ENCODE measurements around the gene ACBD6.

Gene ACBD6

DNA sequence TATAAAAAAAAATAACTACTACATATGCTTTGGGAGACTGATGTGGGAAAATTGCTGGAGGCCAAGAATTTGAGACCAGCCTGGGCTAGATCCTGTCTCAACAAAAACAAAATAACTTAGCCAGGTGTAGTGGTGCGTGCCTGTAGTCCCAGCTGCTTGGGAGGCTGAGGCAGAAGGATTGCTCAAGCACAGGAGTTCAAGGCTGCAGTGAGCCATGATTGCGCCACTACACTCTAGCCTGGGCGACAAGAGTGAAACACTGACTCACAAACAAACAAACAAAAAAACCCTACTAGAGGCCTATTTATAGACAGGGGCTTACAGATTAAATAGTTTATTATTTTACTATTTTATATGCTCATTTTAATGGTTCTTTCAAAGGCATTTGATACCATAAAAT is 192.3 kb downstream of the ACBD6 start:
- DNase-seq (ENCODE audit: low read depth), result no peak
- H3K4me3 ChIP-seq (ENCODE audit: low read depth, low read length), result no peak overlapping the region
- TF ChIP-seq CTCF (IDR thresholded peaks at IDR 0.05; ENCODE audit: low read depth, low read length, missing control alignments), result no peak

DNA sequence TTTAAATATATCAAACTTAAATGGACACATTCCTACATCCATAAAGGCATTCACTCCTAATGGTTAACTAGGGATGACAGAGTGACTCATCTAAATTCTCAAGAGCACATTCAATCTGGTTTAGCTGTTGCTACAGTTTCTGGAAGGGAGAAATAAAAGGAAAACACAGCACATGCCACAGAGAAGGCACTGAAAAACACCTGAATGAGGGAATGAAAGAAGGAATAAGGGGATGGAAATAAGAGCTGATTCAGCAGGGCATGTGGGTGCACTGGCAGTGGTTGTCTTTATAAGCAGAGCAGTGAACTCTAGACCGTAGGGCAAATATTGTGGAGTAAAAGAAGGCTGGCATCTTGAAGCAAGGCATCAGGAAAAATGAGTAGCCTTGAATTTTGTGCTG is 193.0 kb downstream of the ACBD6 start:
- no peak overlapping the region for H3K4me3 ChIP-seq (ENCODE audit: low read depth, low read length)
- no peak for DNase-seq (ENCODE audit: low read depth)
- no peak for TF ChIP-seq CTCF (IDR thresholded peaks at IDR 0.05; ENCODE audit: low read depth, low read length, missing control alignments)

GRCh38 chr1:180301135-180301742 is 201.1 kb downstream of the ACBD6 start:
- no peak for DNase-seq (ENCODE audit: low read depth)
- no peak overlapping the region for H3K4me3 ChIP-seq (ENCODE audit: low read depth, low read length)
- TF ChIP-seq CTCF (IDR thresholded peaks at IDR 0.05; ENCODE audit: low read depth, low read length, missing control alignments), result no peak

DNA sequence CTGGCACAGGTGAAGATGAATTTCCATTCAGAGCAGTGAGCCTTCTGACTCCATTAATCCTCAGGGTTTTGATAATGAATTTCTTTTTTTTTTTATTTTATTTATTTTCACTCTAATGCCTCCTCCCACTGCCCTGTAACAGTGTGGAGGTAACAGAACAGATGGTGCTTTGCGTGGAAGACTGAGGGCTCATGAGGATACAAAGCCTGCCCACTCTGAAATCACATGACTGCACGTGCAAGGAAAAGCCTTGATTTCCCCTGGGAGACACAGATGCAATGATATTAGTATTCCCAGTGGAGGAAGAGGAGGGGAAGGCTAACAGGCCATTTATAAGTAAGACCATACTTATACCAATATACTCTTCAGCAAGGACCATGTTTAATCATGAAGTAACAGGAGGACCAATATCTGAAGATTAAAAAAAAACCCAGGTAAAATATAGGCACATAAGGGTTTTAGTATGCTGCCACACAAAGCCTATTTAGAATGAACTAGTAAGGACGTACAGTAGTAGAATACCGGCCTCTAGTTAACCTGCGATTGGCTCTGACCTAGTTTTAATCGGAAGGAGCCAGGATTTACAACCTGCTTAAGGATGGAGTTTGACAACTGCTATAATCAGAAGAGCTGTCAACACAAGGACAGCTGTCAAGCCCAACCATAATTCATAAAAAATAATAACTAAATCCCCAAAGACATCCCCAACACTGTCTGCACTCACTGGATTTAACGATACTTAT is 202.7 kb downstream of the ACBD6 start:
- no peak for DNase-seq (ENCODE audit: low read depth)
- TF ChIP-seq CTCF (IDR thresholded peaks at IDR 0.05; ENCODE audit: low read depth, low read length, missing control alignments), result no peak

DNA sequence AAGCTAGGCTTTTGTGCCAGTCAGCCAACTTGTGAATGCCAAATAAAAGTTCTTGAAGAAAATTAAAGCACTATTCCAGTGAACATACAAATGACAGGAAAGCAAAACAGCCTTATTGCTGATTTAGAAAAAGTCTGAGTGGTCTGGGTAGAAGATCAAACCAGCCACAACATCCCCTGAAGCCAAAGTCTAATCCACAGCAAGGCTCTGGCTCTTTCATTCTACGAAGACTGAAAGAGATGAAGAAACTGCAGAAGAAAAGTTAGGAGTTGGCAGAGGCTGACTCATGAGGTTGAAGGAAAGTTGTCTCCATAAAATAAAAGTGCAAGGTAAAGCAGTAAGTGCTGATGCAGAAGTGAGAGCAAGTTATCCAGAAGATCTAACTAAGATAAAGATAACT is 206.4 kb downstream of the ACBD6 start:
- no peak overlapping the region for H3K4me3 ChIP-seq (ENCODE audit: low read depth, low read length)
- TF ChIP-seq CTCF (IDR thresholded peaks at IDR 0.05; ENCODE audit: low read depth, low read length, missing control alignments), result no peak
- DNase-seq (ENCODE audit: low read depth), result no peak

More for the DNA sequence above, 202.7 kb downstream of the ACBD6 start:
- no peak overlapping the region for H3K4me3 ChIP-seq (ENCODE audit: low read depth, low read length)

DNA sequence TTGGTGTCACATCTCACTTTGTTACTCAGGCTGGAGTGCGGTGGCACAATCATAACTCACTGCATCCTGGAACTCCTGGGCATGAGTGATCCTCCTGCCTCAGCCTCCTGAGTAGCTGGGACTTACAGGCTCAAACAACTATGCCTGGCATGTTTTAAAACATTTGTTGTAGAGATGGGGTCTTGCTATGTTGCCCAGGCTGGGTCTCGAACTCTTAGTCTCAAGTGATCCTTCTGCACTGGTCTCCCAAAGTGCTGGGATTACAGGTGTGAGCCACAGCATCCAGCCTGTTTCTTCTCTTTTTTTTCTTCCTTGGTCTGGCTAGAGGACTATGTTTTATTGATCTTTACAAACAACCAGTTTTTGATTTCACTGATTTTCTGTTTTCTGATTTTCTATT is 207.7 kb downstream of the ACBD6 start:
- no peak overlapping the region for H3K4me3 ChIP-seq (ENCODE audit: low read depth, low read length)
- no peak for TF ChIP-seq CTCF (IDR thresholded peaks at IDR 0.05; ENCODE audit: low read depth, low read length, missing control alignments)
- no peak for DNase-seq (ENCODE audit: low read depth)

- no peak for DNase-seq (ENCODE audit: low read depth)
- TF ChIP-seq CTCF (IDR thresholded peaks at IDR 0.05; ENCODE audit: low read depth, low read length, missing control alignments), result no peak
- no peak overlapping the region for H3K4me3 ChIP-seq (ENCODE audit: low read depth, low read length)
These were observed 211.4 kb downstream of the ACBD6 start for GRCh38 chr1:180291004-180291403.
